IPS-11a (cell line): ENCODE measurements around the gene LRP1B.

ENCODE experiments used
- H3K4me3 ChIP-seq: one replicate; pipeline ENCODE4 v1.5.1; 2013; ENCODE audit warnings: low read depth, low read length, control low read depth

Gene LRP1B

DNA sequence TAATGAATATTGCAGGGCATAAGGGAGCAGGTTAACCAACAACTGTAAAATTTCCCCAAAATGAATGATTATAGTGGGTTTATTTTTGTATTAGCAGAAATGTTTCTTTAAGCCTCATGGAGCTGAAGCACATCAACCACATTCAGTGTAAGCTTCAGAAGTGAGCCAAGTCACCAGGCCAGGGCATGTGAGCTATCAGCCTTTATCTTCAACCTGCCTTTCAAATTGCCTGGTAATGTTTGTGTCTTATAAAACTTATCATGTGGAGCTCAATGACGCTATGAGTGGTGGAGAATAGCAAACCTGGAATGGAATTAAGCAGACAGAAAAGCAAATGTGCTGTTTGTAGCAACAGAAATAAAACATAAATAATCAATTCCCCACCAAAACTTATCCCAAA, 1068.4 kb downstream of the LRP1B start:
- H3K4me3 ChIP-seq = no peak overlapping the region

DNA sequence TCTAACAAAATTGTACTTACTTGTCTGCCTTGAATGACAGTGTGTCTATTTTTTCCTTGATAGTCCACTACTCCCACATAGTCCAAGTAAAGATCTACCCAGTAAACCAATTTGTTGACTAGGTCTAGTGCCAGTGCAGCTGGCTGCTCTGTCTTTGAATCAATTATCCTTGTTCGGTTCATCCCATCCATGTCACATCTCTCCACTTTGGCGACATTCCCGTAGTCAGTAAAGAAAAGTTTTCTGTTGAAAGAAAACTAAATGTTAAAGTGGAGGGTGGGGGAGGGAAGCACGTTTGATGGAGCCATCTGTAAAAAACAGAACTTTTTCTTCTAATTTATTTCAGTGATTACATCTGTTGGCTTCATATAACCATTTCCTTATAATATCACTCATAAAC, 1068.8 kb downstream of the LRP1B start:
- no peak overlapping the region for H3K4me3 ChIP-seq

DNA sequence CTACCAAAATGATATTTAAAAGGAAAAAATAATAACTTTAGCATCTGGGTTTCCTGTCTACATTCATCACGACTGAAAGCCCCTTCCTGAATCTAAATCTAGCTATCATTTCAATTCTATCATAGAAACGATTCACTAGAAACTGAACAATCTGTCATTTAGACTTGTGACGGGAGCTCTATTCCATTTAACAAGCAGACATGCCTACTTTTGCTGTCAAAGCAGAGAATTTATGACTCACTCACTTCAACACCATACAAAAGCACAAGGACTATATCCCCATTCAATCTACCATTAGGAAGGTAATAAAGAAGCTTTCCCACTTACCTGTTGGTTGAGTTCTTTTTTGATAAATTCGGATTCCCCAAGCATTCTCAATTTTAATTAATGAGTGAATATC, 1072.3 kb downstream of the LRP1B start:
- no peak overlapping the region for H3K4me3 ChIP-seq

DNA sequence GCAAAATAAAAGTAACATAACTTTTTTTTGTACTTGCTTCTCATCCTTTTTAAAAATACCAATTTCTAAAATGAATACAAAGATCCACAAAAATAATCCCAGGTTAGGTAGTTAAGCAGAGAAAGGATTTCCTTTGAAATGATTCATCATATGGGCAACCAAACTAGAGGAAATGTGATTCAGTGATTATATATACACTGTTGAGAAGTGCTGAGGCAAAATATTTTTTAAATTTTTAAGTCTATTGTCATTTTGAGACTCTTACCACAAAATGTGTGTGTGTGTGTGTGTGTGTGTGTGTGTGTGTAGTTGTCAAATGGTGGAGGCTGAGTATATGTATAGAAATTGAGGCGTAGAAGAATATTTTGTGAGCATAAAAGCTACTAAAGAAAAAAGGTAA, 1075.3 kb downstream of the LRP1B start:
- H3K4me3 ChIP-seq = no peak overlapping the region

DNA sequence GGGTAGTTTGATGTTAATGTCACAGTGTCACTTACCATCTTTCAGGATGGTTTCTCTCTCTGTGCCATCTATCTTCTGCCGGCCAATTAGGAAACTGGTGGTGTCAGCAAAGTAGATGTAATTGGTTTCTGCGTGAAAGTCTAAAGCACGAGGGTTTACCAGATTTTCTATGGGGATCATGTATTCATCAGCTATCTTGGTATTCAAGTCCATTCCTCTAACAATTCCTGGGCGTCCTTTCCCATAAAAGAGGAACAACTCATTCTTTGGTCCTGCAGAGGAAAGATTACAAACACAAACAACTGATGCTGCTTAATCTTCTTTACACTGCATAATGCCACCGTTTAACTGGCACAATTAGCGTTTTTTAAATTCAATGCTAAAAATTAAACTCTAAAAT, 1081.9 kb downstream of the LRP1B start:
- no peak overlapping the region for H3K4me3 ChIP-seq

DNA sequence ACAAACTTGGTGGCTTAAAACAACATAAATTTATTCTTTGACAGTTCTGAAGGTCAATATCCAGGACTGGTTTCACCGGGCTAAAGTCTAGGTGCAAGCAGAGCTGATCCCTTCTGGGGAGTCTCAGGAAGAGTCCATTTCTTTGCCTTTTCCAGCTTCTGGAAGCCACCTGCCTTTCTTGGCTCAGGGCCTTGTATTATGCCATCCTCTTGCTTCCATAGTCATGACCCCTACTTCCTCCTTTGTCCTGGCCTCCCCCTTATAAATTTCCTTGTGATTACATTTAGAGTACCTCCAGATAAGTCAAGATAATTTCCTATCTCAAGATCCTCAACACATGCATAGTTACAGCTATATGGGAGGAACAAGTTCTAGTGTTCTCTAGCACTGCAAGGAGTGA, 1089.5 kb downstream of the LRP1B start:
- no peak overlapping the region for H3K4me3 ChIP-seq

DNA sequence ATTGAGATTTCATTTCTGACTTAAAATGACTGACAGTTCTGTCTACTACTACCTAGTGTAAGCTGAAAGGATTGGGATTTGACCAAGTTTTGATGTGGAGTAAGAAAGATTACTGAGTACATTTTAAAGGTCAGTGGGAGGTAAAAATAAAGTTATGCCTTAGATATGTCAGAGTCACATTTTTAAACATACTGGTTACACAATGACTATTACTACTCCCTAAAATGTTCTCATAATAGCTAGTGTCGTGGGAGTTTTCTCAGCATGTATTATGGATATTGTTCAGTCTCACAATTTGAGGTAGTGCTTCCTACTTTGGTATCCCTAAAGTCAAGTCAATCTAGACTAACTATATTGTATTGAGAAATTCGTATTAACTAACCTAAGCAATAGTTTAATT, 1092.5 kb downstream of the LRP1B start:
- no peak overlapping the region for H3K4me3 ChIP-seq

DNA sequence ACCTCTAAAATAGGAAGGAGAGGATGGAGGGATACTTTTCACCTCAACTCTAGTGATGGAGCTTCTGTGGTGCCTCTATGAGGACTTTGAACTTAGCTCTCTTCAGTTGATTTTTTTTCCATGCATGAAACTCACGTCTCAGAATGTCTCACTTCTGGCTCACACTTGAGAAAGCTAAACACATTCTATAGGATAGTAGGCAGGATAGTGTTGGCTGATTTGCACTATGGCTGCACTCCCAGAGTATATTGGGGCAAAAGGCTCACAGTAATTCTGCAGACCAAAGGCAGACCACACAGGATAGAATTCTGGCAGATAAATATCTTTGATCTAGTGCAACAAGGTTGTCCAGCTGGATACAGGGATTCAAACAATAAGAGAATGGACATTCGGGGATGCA, 1093.5 kb downstream of the LRP1B start:
- no peak overlapping the region for H3K4me3 ChIP-seq

DNA sequence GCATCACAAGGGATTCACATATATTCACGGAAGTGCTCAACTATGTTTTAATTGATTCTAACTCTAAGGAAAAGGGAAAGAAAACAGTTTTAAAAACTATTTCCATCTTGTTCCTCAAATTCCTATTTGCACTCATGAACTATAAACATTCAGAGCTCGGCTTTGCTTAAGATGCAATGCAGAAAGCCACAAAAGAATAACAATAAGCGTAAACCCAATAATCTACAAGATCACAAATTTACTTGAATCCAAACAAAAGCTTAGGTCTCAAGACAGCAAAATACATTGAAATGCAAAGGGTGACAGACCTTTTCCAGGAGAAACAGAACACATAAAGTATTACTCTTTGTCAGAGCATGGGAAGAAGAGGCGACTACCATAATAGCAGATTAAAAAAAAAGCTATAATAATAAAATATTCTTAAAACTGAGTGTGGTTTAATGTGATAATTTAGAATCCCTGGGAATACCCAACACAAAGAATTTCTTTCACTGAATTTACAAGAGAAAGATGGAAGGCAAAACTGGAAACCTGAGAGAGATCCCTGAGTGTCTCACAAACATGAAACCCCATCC, 1094.9 kb downstream of the LRP1B start:
- no peak overlapping the region for H3K4me3 ChIP-seq

DNA sequence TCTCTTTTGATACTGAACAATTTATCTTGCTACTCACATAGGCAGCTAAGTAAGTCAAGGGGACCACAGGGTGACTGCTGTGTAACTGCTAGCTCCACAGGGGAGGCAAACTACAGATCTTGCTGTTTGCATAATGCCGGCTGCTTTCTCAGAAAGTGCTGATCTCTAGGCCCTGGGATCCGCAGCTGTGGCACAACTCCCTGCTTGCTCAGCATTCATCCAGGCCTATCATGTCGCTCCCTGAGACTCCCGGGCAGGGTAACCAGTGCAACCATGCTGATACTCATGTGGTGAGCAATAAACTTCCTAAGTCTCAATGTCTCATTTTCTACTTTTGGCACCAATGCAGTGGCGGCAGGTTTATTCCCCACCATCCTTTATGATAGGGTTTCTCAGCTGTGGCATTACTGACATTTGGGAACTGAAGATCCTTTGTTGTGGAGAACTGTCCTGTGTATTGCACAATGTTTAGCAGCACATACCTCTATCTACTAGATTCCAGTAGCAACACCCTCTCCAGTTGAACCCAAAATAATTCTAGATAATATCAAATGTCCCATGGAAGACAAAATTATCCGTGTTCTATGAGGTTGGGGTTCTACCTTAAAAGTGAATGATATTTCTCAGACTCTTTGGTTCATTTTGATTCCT, 1101.3 kb downstream of the LRP1B start:
- H3K4me3 ChIP-seq = no peak overlapping the region

DNA sequence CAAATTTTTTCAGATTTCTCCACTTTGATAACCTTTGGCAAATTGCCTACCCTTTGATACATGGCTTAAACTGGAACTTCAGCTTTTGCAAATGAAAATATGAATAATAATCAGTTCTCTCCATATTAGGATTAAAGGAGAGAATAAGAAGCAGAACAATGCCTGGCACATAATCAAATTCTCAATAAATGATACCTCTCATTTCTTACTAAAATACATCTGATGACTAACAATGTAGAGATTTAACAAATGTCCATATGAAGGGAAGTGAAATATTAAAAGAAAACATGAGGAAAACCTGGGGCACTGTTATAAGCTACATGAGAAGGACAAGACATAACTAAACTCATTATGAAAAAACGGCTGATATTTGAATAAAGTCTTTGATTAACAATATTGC, 1103.6 kb downstream of the LRP1B start:
- H3K4me3 ChIP-seq = no peak overlapping the region

DNA sequence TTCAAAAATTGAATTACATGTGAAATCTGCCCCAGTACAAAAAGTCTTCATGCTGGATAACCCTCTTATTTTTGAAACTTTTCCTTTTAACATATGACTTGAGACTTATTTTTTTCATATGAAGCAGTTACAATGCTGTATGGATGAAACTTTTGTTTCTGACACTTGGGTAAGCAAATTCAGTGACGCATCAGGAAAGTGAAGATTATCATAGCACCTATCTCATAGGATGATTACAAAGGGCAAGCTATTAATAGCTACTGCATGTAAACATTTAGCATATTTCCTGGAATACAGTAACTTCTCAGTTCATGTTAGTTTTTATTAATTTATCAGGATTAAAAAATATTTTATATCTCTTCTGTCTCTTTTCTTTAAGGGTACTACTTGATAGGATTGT, 1109.2 kb downstream of the LRP1B start:
- no peak overlapping the region for H3K4me3 ChIP-seq

DNA sequence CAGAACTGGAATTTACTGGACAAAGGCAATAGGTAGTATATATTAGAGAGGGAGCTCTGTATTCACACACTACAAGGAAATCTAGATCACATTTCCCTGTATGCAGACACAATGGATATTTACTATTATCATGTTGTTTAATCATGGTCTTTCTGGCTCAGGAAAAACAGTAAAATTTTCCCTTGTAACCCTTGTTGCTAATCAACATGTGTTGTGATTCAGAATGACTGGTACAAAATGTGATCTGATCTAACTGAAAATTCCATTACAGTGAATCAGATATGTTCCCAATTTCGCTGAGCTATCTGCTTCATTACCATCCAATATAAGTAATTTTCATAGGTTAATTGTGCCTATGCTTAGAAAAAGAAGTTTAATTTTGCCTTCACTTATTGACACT, 1109.7 kb downstream of the LRP1B start:
- H3K4me3 ChIP-seq = no peak overlapping the region

DNA sequence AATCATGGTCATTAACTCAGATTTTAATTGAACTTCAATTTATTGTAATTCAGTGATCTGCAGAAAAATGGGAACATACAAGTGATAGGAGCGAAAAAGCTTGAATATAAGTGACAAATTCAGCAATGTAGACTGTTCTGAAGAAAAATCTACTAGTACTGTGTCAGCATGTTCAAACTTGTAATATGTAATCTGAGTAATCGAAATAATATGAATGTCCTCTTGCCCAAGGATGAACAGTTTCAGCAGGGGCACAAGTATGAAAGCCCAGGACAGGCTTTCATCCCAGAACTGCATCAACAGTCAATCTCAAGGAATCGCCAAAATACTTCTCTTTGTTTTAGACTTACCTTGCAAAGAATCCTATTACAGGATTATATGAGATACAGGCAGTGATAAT, 1110.5 kb downstream of the LRP1B start:
- no peak overlapping the region for H3K4me3 ChIP-seq

DNA sequence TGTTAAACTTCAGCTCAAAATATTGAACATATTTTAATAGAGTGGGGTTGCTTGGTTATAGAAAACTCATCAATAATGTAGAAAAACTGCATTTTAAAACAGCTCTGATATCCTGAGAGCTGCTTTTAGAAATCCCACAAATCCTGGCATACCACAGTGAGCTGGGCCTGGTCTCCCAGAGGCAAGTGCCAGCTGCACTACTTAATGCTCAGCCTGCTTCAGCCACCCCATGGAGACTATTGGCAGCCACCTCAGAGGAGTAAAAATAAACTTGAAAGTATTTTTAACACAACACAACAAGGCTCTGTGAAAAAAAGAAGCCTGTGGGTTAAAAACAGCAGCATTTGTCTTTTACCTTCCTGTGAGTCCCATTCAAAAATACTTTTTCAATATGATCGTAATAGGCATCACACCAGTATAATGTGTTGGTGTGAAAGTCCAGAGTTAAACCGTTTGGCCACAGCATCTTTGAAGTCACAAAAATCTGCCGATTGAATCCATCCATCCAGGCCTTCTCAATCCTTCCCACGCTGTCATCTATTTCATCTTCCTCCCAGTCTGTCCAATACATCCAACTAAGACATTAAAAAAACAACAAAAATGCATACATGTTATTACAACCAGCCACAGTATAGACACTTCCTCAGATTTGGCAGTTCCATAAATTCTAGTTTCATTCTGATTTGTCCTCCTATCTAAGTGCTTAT, 1115.3 kb downstream of the LRP1B start:
- no peak overlapping the region for H3K4me3 ChIP-seq

DNA sequence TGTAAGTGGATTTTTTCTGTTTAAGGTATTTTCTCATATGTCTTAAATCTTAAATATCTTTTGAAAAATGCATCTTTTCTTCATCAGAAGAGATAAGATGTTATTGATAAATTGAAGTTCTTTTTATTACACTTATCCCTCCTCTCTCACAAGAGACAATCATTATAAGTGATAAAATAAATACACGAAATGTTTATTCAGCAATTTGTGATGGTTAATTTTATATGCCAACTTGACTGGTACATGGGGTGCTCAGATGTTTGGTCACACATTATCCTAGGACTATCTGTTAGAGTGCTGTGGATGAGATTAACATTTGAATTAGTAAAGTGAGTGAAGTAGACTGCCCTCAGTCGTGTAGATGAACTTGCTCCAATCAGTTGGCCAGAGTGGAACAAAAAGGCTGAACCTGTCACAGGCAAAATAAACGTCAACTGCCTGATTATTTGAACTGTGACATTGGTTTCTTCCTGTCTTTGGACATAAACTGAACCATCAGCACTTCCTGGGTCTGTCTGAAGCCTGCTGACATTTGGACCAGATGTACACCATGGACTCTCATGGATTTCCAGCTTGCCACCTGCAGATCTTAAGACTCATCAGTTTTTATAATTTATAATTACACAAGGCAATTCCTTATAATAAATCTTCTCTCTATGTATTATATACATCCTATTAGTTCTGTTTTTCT, 1126.7 kb downstream of the LRP1B start:
- no peak overlapping the region for H3K4me3 ChIP-seq

DNA sequence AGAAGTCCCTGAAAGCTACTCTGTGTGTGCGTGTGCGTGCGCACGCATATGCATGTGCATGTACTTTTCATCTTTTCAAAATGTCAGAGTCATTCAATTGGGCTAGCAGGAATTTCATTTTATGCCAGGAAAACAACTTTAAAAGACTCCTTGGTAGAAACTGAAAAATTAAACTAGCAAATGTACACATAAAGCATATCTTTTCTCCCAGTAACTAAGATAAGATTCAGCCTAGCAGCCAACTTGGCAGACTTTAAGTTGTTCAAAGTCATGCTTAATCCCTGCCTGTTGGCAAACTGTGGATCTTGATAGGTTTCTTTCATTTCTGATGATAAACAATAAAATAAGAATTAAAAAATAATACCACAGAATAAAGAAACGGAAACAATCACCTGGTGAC, 1129.1 kb downstream of the LRP1B start:
- H3K4me3 ChIP-seq = no peak overlapping the region

DNA sequence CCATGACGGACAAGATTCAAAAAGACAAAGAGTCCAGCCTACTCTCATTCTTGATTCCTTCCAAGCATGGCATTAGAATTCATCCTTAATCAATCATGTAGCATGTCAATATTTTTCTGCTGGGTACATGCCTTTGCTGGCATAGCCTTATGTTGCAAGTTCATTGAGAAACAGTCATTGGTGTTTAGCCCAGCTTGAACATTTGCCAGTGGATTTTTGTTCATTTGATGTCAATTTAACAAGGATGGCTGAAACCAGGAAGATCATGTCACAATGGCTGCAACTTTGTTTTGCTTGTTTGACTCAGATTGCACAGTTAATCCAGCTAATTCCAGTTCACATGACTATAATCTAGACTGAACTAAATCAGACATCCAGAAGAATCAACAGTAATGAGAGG, 1132.2 kb downstream of the LRP1B start:
- H3K4me3 ChIP-seq = no peak overlapping the region

DNA sequence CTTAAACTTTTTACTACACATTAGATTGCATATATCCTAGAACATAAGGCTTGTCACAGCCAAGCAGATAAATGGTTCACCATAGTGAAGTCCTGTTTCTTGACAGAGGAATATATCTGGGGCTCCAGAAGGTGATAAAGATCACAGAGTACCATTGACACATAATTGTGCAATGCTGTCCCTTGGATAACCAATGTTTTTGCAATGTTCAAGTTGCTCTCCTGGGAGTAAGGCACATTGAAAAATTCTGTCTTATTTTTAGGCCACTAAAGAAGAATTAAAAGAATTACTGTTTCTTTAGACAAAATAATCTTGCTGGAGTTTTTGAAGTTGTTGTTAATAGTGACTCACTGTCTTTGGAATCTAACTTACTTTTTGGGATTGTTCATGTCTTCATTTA, 1132.8 kb downstream of the LRP1B start:
- no peak overlapping the region for H3K4me3 ChIP-seq

DNA sequence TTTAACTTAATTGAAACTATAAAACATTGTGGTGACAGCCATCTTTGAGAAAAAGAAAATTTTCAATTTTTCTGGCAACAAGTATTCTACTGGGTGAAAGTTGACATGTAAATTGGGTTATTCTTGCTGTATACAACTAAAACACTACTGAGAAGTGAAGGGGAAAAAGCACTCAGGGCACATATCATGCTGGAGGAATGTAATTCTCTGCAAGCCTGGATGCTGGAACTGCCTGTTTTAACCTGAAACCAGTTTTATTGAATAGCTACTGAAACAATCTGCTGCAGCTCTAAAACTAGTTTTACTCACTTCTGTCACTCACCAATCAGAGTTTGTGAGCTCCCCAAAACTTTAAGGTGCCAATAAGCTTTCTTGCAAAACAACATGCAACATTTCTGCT, 1136.0 kb downstream of the LRP1B start:
- no peak overlapping the region for H3K4me3 ChIP-seq

DNA sequence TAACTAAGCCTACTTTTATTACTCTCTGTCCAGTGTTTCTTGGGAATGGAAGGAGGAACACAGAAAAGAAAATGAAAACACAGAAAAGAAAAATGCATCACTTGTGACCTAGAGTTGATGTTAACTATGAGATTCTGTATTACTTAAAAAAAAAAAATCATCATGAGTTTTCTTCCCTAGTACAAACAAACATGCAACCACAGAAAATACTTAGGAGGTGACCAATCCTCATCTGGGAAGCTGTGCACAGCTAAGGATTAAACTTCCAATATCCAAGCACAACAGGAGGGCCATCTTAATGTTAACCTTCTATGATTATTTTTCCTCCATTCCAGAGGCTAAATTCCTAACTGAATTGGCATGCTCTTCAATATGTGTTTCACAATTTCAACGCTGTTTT, 1140.4 kb downstream of the LRP1B start:
- no peak overlapping the region for H3K4me3 ChIP-seq

DNA sequence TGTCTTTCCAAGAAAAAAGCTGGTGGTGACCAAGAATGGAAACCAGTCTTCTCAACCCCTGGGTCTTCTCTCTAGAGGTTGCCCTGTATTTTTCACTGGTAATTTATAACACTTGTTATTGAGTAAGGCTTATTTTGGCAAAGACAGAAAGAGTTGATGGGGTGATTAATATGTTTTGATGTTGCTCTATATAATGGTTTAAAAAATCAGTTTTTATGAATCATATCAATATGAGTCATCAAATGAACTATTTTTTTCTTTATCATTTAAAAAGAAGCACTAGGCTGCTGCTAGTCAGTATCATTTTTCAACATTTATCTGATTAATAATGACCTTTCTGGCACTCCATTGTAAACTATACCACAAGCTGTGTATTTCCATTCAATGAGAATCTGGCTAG, 1142.2 kb downstream of the LRP1B start:
- H3K4me3 ChIP-seq = no peak overlapping the region
